ENCODE measurements around the gene HIGD1A.
"Not testable (repeated sequence)": the region's sequence is repeated elsewhere in the genome, so short reads cannot be mapped to it uniquely, and the experiment has no call there.

Gene HIGD1A

GRCh38 chr3:42829083-42829627 lies 24.9 kb upstream of the HIGD1A start:
- no peak for DNase-seq

- DNase-seq: no peak
Observed at GRCh38 chr3:42827654-42828053, 23.4 kb upstream of the HIGD1A start.

DNA sequence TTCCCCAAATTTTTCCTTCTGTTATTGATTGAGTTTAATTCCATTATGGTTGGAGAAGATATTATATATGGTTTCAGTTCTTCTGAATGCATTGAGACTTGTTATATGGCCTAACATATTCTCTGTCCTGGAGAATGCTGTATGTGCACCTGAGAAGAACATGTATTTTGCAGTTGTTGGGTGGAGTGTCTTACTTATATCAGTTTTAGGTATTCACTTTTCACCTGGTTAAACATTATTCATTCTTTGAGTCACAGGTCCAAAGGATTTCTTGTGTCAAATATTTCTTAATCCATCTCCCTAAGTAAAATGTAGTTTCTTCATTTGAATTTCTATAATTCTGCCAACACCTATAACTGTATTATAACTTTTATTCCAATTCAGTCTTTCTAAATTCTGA lies 22.7 kb upstream of the HIGD1A start:
- no peak for DNase-seq

GRCh38 chr3:42826141-42826540 lies 21.9 kb upstream of the HIGD1A start:
- DNase-seq: no peak

- DNase-seq: peak; percentile 46 to 84 (median 78)
Observed at GRCh38 chr3:42823351-42823750, 19.1 kb upstream of the HIGD1A start.

GRCh38 chr3:42822828-42823227 lies 18.5 kb upstream of the HIGD1A start:
- peak in 1 of 3 experiments; percentile 56 for DNase-seq

DNA sequence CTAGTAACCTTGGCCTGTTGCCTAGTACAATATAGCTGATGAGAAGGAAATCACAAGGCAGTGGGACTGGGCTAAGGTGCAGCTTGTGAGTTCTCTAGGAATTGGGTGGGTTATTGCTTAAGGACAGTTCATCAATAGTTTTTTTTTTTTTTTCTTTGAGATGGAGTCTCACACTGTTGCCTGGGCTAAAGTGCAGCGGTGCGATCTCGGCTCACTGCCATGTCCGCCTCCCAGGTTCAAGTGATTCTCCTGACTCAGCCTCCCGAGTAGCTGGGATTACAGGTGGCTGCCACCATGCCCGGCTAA lies 16.4 kb upstream of the HIGD1A start:
- no peak for DNase-seq

GRCh38 chr3:42819351-42819965 lies 15.2 kb upstream of the HIGD1A start:
- peak; percentile 42 to 95 (median 85) for DNase-seq

DNA sequence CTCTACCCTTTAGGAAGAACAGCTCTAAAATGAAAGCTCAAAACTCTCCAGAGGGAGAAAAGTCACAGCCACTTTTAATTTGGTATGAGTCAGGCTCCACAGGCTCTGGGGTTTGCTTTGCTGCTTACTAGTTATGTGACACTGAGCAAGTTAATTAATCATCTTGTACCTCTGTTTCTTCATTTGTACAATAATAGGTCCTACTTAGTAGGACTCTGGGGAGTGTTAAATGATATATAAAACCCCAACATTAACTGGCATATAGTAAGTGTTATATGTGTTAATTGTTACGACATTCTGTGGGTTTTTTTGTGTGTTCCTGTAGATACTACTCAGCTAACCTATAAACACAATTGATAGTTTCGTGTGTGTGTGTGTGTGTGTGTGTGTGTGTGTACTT lies 11.5 kb upstream of the HIGD1A start:
- DNase-seq: peak in 1 of 3 experiments; percentile 53

DNA sequence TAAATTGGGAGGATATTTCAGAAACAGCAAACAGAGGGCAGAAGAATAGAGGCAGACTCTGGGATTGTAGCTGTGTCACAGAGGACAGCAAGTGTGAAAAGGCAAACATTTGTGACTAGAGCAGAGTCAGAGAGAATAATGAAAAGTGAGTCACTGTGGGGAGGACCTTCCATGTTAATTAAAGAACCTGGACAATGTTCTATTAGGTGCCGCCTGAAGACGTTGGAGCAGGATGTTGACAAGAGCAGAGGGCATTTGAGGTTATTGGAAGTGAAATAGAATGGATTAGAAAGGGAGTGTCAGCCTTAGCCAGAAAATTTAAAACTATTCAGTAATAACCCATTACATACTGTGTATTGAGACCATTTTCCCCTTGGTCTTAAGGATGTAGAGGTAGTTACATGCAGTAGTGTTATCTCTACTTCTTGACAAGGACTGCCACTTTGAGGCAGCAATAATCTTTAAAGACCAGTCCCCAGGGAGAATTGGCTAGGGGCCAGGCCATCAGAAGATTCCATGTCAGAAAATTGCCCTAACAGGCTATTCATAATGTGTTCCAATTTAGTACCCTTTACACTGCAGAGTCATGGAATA lies 10.7 kb upstream of the HIGD1A start:
- DNase-seq: peak; percentile 25 to 75 (median 51)

GRCh38 chr3:42814246-42814645 lies 10.0 kb upstream of the HIGD1A start:
- peak in 1 of 3 experiments; percentile 12 for DNase-seq

DNA sequence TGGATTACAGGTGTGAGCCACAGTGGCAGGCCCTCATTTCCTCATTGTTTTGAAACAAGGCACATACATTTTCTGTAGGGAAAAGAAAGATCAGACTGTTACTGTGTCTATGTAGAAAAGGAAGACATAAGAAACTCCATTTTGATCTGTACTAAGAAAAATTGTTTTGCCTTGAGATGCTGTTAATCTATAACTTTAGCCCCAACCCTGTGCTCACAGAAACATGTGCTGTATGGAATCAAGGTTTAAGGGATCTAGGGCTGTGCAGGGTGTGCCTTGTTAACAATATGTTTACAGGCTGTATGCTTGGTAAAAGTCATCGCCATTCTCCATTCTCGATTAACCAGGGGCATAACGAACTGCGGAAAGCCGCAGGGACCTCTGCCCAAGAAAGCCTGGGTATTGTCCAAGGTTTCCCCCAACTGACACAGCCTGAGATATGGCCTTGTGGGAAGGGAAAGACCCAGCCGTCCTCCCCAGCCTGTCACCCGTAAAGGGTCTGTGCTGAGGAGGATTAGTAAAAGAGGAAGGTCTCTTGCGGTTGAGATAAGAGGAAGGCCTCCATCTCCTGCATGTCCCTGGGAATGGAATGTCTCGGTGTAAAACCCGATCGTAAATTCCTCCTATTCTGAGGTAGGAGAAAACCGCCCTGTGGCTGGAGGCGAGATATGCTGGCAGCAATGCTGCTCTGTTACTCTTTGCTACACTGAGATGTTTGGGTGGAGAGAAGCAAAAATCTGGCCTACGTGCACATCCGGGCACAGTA lies 7.0 kb upstream of the HIGD1A start:
- DNase-seq: not testable (repeated sequence)

DNA sequence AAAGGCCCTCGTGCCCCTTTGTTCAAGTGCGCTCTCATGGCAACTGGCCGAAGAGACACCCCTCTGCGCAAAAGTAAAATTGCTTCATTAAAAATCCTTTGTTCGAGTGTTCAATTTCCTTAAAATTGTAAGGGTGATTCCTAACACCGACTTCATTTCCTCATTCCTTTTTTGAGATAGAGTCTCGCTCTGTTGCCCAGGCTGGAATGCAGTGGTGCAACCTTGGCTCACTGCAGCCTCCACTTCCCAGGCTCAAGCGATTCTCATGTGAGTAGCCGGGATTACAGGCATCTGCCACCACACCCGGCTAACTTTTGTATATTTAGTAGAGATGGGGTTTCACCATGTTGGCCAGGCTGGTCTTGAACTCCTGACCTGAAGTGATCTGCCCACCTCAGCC lies 6.4 kb upstream of the HIGD1A start:
- not testable (repeated sequence) for DNase-seq

DNA sequence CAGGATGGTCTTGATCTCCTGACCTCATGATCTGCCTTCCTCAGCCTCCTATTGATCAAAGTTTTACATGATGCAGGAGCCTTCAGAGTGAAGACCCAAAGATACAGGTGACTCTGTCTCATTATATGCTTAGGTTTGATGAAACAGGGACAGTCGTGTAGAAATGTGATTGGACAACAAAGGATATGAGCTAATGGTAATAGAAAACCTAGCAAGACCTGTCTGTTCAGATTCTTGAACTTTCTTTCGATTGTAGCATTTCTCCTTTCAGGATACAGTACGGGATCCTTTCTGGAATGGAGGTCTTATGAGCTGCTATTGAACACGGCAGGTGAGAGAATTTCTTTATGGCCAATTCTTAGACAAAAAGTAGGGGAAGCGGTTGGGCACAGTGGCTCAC lies 4.9 kb upstream of the HIGD1A start, which contains the start of gene ACKR2:
TSS of gene ACKR2 (plus strand) at position 244 of the 400 bp plus-strand sequence. CDS start 55,058 bp downstream, outside the sequence.
- DNase-seq: no peak

GRCh38 chr3:42807929-42808328 lies 3.6 kb upstream of the HIGD1A start:
- no peak for DNase-seq

DNA sequence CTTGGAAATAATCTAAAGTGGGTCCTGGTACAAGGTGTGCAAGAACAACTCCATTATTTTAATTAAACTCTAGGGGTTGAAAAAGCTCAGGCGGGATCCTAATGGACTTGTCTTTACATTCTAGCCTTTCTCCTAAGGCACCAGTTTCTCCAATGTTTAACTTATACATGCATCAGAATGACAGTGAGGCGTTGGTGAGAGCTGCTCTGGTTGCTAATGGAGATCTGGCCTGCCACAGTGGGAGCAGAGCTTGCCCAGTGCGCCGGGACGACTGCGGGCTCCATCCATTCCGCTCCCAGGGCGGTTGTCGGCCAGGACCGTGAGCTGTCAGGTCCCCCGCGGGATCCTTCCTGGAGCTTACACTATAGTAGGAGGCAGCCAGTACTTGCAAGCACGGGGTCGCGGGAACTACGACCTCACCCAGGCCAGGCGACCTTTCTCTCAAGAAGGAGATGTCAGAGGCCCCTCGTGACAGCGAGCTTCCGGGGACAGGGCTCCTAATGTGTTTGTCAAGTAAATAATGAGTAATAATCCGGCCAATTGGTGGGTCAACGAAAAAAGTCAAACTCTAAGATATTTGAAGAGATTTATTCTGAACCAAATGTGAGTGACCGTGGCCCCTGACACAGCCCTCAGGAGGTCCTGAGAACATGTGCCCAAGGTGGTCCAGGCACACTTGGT lies 991 bp upstream of the HIGD1A start:
- DNase-seq: peak in 2 of 3 experiments; percentile 33 to 49

GRCh38 chr3:42804831-42805132 lies 492 bp upstream of the HIGD1A start:
- no peak for DNase-seq

DNA sequence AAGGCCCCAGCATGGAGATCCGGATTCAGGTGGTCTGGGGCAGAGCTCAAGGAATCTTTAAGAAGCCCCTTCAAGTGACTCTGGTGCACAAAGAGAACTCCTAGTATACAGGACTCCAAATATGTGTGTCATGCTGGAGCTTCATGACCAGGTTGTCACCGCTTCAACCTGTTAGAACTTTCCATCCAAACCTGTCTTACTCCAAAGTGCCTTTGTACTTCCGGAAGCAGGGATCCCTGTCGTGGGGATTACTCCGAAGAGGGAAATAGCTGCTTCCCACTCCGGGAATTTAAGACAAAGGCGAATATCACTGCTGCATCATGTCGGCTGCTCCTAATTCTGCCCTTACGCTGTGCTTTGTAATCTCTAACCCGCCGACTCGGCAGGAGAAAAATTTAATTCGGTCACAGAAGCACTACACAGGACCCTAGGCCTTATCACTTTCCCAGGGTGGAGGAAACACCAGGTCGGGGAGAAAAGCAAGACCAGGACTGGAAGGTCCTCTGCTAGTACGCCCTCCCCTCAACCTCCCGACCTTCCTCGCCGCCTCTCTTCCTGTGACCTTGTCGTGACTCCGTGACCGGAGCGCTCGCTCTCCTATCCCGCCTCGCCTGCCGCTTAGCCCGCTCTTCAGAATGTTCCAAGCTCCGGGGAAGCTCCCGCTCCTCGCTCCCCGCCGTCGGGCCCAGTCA lies 730 bp downstream of the HIGD1A start:
- peak in 2 of 3 experiments; percentile 64 to 74 for DNase-seq

GRCh38 chr3:42802876-42803413 lies 1.3 kb downstream of the HIGD1A start:
- DNase-seq: no peak

GRCh38 chr3:42801784-42802183 lies 2.5 kb downstream of the HIGD1A start:
- no peak for DNase-seq

DNA sequence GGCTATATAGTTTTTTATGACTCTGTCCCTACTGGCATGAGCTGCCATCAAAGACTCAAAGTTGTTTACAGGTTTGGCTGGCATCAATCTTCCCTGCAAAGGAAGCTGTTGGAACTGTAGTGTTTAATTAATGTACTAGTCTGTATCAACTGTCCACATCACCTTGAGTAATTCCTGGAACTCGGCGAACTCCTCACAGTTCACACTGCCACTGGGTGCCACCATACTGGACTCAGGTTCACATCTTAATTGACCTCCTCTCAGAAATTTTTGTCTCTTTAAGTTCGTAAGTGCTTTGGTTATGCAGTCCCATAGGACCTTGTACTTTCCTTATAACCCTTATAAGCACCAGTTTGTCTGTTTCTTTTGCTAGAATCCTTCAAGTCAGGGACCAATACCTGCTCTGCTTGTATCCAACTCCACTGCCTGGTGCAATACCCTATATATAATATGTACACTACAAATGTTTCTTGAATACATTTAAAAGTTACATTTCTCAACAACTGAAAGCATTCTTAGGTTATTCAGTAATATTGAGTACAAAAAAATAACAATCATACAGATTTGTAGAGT lies 3.2 kb downstream of the HIGD1A start:
- no peak for DNase-seq

GRCh38 chr3:42800251-42800650 lies 4.0 kb downstream of the HIGD1A start:
- DNase-seq: no peak
